Activated naive CD4-positive, alpha-beta T cell treated with anti-CD3 and anti-CD28 coated beads for 36 hours (primary cell): ENCODE data around the gene SLC1A1. TPM values are rescaled to one million over a fixed set of nuclear protein-coding genes. Genes with fewer than 3 reads are reported as not detected.

Experiments
- CTCF ChIA-PET: fragments of 350-600 bp; sonication (Branson Sonifier 250); formaldehyde crosslinking; loops from one replicate; lab custom pipeline; 2021; ENCODE audit warnings: antibody characterized with exemption; lab: Charles Lee
- DNase-seq: peaks from one replicate; pipeline ENCODE4 v3.0.0-alpha.2; 2020
- H3K27ac Mint-ChIP-seq: one replicate; pipeline ENCODE4 v1.8.0; 2021; ENCODE audit warnings: mild to moderate bottlenecking, mixed read lengths
- H3K27me3 Mint-ChIP-seq: one replicate; pipeline ENCODE4 v1.8.0; 2021; ENCODE audit warnings: low read depth, mixed read lengths
- H3K36me3 Mint-ChIP-seq: one replicate; pipeline ENCODE4 v1.8.0; 2021; ENCODE audit warnings: low read depth, mixed read lengths
- H3K4me1 Mint-ChIP-seq: one replicate; pipeline ENCODE4 v1.8.0; 2021; ENCODE audit warnings: low read depth, mixed read lengths
- H3K4me3 Mint-ChIP-seq: one replicate; pipeline ENCODE4 v1.8.0; 2021; ENCODE audit warnings: mild to moderate bottlenecking, moderate library complexity, mixed read lengths
- H3K9me3 Mint-ChIP-seq: one replicate; pipeline ENCODE4 v1.8.0; 2021; ENCODE audit warnings: mixed read lengths
- intact Hi-C: fragments of 100-400 bp; cut with micrococcal nuclease; formaldehyde crosslinking; loops from one replicate; pipeline ENCODE4 v1.15.1; 2023
- total RNA-seq, 2 experiments: library from RNA; stranded (reverse); gene quantifications; one replicate each; pipeline ENCODE4 v1.2.3, GENCODE V29; 2021

The SLC1A1 gene
- total RNA-seq, 2 experiments from 2014 or later = not detected

DNA sequence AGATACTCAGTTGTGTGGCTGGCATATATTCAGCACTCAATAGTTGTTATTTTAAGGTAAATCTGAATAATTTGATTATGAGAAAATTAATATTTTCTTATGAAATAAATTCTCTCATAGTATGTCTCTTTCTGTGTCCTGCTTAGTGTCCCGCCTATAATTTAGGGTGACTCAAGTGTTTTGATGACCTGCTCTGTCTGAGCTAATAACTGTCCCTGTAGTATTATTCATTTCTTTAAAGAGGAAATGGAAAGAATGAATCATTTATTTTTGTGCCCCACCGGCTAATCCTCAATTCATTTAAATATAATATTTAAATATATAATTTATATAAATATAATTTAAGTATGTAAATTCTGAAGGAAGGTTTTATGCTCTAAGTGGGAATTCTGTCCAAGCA is 4.1 kb downstream of the SLC1A1 start:
- no peaks in the 10 kb centered on the region for H3K36me3 Mint-ChIP-seq
- CTCF ChIA-PET = interaction anchor here (0.9 to 1.0 kb wide), 2 partner anchors 54 to 180 kb away, joined by 3 read pairs; no protein-coding TSS in a partner anchor
- intact Hi-C loops = loop anchor here (10.0 kb wide), 1 partner anchor 60 kb away; no protein-coding TSS in a partner anchor
- no peak overlapping the region for H3K27ac Mint-ChIP-seq
- peaks cover 49% of the 10 kb centered on the region for H3K27me3 Mint-ChIP-seq
- H3K4me3 Mint-ChIP-seq = no peak overlapping the region
- H3K9me3 Mint-ChIP-seq = no peaks in the 10 kb centered on the region
- peaks cover 13% of the 10 kb centered on the region for H3K4me1 Mint-ChIP-seq
- no peak for DNase-seq

DNA sequence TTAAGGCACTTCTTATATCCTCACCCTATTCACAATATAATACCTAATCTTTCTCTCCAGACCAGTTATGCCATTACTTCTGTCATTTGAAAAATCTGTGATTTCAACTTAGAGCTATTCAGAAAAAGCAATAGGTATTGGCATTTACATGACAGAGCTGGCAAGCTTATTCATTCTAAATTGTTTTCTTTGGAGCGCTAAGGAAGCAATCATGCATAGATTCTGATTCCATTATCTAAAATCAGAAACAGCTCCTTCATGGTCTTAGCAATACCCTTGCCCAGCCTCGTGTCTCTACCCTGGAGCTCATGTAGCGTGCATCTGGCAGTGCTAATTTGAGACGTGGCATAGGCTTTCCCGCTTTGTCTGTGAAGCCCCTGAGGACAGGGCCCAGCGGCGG is 4.5 kb downstream of the SLC1A1 start:
- Mint-ChIP-seq H3K9me3 (no peaks in the 10 kb centered on the region), H3K27ac (no peak overlapping the region), H3K27me3 (peaks cover 45% of the 10 kb centered on the region), H3K36me3 (no peaks in the 10 kb centered on the region), H3K4me1 (peaks cover 12% of the 10 kb centered on the region), H3K4me3 (no peak overlapping the region)
- DNase-seq = no peak
- CTCF ChIA-PET = interaction anchor here (0.9 to 1.0 kb wide), 2 partner anchors 54 to 181 kb away, joined by 3 read pairs; no protein-coding TSS in a partner anchor
- intact Hi-C loops = loop anchor here (10.0 kb wide), 1 partner anchor 60 kb away; no protein-coding TSS in a partner anchor

DNA sequence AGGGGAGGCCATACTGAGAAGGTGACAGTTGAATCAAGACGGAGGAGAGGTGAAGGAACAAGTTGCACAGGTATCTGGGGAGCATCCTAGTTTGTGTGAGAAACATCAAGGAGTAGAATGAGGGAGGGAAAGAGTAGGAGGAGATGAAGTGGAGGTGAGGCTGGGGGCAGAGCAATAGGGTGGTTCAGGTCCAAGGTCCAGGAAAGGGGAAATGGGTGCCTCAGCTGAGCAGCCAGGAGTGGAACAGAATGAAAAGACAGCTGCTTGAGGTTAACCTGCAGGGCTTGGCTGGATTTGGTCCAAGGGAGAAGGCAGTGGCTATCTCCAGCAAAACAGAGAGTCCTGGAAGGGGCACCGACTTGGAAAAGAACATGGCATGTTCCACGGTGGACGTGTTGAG is 5.3 kb downstream of the SLC1A1 start:
- DNase-seq = no peak
- CTCF ChIA-PET = no interaction called here
- no peak overlapping the region for H3K4me3 Mint-ChIP-seq
- H3K9me3 Mint-ChIP-seq = no peaks in the 10 kb centered on the region
- H3K27me3 Mint-ChIP-seq = peaks cover 43% of the 10 kb centered on the region
- H3K27ac Mint-ChIP-seq = no peak overlapping the region
- intact Hi-C loops = loop anchor here (10.0 kb wide), 1 partner anchor 59 kb away; no protein-coding TSS in a partner anchor
- H3K4me1 Mint-ChIP-seq = peaks cover 11% of the 10 kb centered on the region
- no peaks in the 10 kb centered on the region for H3K36me3 Mint-ChIP-seq

- Mint-ChIP-seq H3K9me3 (no peaks in the 10 kb centered on the region), H3K27me3 (peaks cover 39% of the 10 kb centered on the region), H3K27ac (no peak overlapping the region), H3K4me1 (peaks cover 7% of the 10 kb centered on the region), H3K36me3 (no peaks in the 10 kb centered on the region), H3K4me3 (no peak overlapping the region)
- DNase-seq = no peak
- CTCF ChIA-PET = no interaction called here
- intact Hi-C loops = loop anchor here (10.0 kb wide), 1 partner anchor 58 kb away; no protein-coding TSS in a partner anchor
These were observed 6.2 kb downstream of the SLC1A1 start for GRCh38 chr9:4496497-4496896.

GRCh38 chr9:4497395-4497794 is 7.1 kb downstream of the SLC1A1 start:
- H3K36me3 Mint-ChIP-seq = no peaks in the 10 kb centered on the region
- intact Hi-C loops = loop anchor here (10.0 kb wide), 1 partner anchor 57 kb away; no protein-coding TSS in a partner anchor
- no peak for DNase-seq
- H3K9me3 Mint-ChIP-seq = no peaks in the 10 kb centered on the region
- CTCF ChIA-PET = no interaction called here
- peaks cover 3% of the 10 kb centered on the region for H3K4me1 Mint-ChIP-seq
- H3K4me3 Mint-ChIP-seq = no peak overlapping the region
- no peak overlapping the region for H3K27ac Mint-ChIP-seq
- peaks cover 30% of the 10 kb centered on the region for H3K27me3 Mint-ChIP-seq

DNA sequence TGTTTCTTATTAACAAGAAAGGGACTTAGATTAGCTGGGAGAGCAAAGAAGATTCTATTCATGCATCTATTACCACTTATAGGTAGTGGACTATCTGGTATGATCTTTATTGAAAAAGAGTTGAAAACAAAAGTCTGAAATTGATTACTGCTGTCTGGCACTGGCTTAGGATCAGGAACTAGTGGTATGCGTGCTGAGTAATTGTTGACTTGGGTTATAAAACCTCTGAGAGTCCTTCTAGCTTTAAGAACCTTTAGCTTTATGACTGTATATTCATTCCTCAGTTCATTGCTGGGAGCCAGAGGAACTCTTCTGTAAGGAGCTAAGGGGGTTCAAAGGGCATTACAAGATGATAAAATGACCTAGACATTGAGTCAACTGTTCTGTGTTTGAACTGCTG is 7.6 kb downstream of the SLC1A1 start:
- intact Hi-C loops = loop anchor here (10.0 kb wide), 1 partner anchor 57 kb away; no protein-coding TSS in a partner anchor
- H3K27ac Mint-ChIP-seq = no peak overlapping the region
- H3K4me3 Mint-ChIP-seq = no peak overlapping the region
- no peaks in the 10 kb centered on the region for H3K36me3 Mint-ChIP-seq
- CTCF ChIA-PET = no interaction called here
- H3K27me3 Mint-ChIP-seq = peaks cover 26% of the 10 kb centered on the region
- no peak for DNase-seq
- peaks cover 3% of the 10 kb centered on the region for H3K4me1 Mint-ChIP-seq
- no peaks in the 10 kb centered on the region for H3K9me3 Mint-ChIP-seq

- CTCF ChIA-PET = no interaction called here
- no peak for DNase-seq
- H3K36me3 Mint-ChIP-seq = no peaks in the 10 kb centered on the region
- intact Hi-C loops = loop anchor here (10.0 kb wide), 1 partner anchor 55 kb away; no protein-coding TSS in a partner anchor
- H3K27me3 Mint-ChIP-seq = peaks cover 20% of the 10 kb centered on the region
- peaks cover 3% of the 10 kb centered on the region for H3K4me1 Mint-ChIP-seq
- no peak overlapping the region for H3K27ac Mint-ChIP-seq
- no peak overlapping the region for H3K4me3 Mint-ChIP-seq
- H3K9me3 Mint-ChIP-seq = no peaks in the 10 kb centered on the region
These were observed 9.6 kb downstream of the SLC1A1 start for GRCh38 chr9:4499917-4500316.

- Mint-ChIP-seq H3K27me3 (peaks cover 9% of the 10 kb centered on the region), H3K27ac (no peak overlapping the region), H3K4me1 (peaks cover 3% of the 10 kb centered on the region), H3K36me3 (no peaks in the 10 kb centered on the region), H3K9me3 (no peaks in the 10 kb centered on the region), H3K4me3 (no peak overlapping the region)
- DNase-seq = no peak
- intact Hi-C loops = no loop called here
- CTCF ChIA-PET = no interaction called here
These were observed 10.9 kb downstream of the SLC1A1 start for GRCh38 chr9:4501147-4501507.

- Mint-ChIP-seq H3K36me3 (no peaks in the 10 kb centered on the region), H3K27ac (no peak overlapping the region), H3K4me3 (no peak overlapping the region), H3K27me3 (peaks cover 3% of the 10 kb centered on the region), H3K4me1 (peaks cover 3% of the 10 kb centered on the region), H3K9me3 (no peaks in the 10 kb centered on the region)
- CTCF ChIA-PET = no interaction called here
- DNase-seq = no peak
- intact Hi-C loops = no loop called here
These were observed 12.2 kb downstream of the SLC1A1 start for GRCh38 chr9:4502444-4502843.

GRCh38 chr9:4503103-4503502 is 12.8 kb downstream of the SLC1A1 start:
- H3K27ac Mint-ChIP-seq = no peak overlapping the region
- H3K9me3 Mint-ChIP-seq = no peaks in the 10 kb centered on the region
- intact Hi-C loops = no loop called here
- H3K4me3 Mint-ChIP-seq = no peak overlapping the region
- CTCF ChIA-PET = no interaction called here
- H3K27me3 Mint-ChIP-seq = peaks cover 3% of the 10 kb centered on the region
- no peak for DNase-seq
- H3K36me3 Mint-ChIP-seq = no peaks in the 10 kb centered on the region
- H3K4me1 Mint-ChIP-seq = peaks cover 3% of the 10 kb centered on the region

- Mint-ChIP-seq H3K36me3 (no peaks in the 10 kb centered on the region), H3K27me3 (peaks cover 3% of the 10 kb centered on the region), H3K4me3 (no peak overlapping the region), H3K27ac (no peak overlapping the region), H3K9me3 (no peaks in the 10 kb centered on the region), H3K4me1 (peaks cover 3% of the 10 kb centered on the region)
- intact Hi-C loops = no loop called here
- CTCF ChIA-PET = no interaction called here
- no peak for DNase-seq
These were observed 14.0 kb downstream of the SLC1A1 start for GRCh38 chr9:4504250-4504649.

GRCh38 chr9:4506490-4506889 is 16.2 kb downstream of the SLC1A1 start:
- Mint-ChIP-seq H3K4me3 (no peak overlapping the region), H3K4me1 (no peaks in the 10 kb centered on the region), H3K9me3 (no peaks in the 10 kb centered on the region), H3K27ac (no peak overlapping the region), H3K36me3 (no peaks in the 10 kb centered on the region), H3K27me3 (no peaks in the 10 kb centered on the region)
- intact Hi-C loops = no loop called here
- CTCF ChIA-PET = interaction anchor here (0.6 to 0.7 kb wide), 2 partner anchors 8 to 72 kb away, joined by 3 read pairs; no protein-coding TSS in a partner anchor
- no peak for DNase-seq
